Peyer's patch (tissue), 4 donors: ENCODE measurements around the gene TMC7. TPM values are rescaled to one million over a fixed set of nuclear protein-coding genes. Genes with fewer than 3 reads are reported as not detected.

Experiments
- DNase-seq, 3 donors: peaks; one replicate each; pipeline ENCODE4 v3.0.0-alpha.2; 2017 to 2019
- H3K27ac ChIP-seq, 4 donors: fragments of 200-600 bp; sonication (generic); one replicate each; pipeline ENCODE4 v1.5.1; 2016 to 2019
- H3K27me3 ChIP-seq, 2 donors: fragments of 200-600 bp; sonication (generic); one replicate each; pipeline ENCODE4 v1.5.1; 2019
- H3K36me3 ChIP-seq, 3 donors: fragments of 200-600 bp; sonication (generic); one replicate each; pipeline ENCODE4 v1.5.1; 2016 to 2019
- H3K4me1 ChIP-seq, 4 donors: fragments of 200-600 bp; sonication (generic); one replicate each; pipeline ENCODE4 v1.5.1; 2016 to 2019
- H3K4me3 ChIP-seq, 4 donors: fragments of 200-600 bp; sonication (generic); 1 replicate in 3 of 4; 2 replicates in 1 of 4; pipeline ENCODE4 v1.5.1; 2016 to 2019; ENCODE audit warnings: mild to moderate bottlenecking in 1 of 4
- H3K9me3 ChIP-seq, 4 donors: fragments of 200-600 bp; sonication (generic); one replicate each; pipeline ENCODE4 v1.5.1; 2016 to 2019; ENCODE audit warnings: mild to moderate bottlenecking in 1 of 4
- CTCF ChIP-seq, 6 experiments: fragments of 450-650 bp in 4 of 6; fragments of 200-600 bp in 2 of 6; sonication (generic) in 1 of 6; IDR thresholded peaks; one replicate each; pipeline ENCODE4 v1.5.1; 2017 to 2019; ENCODE audit warnings: antibody characterized with exemption in 6 of 6, mild to moderate bottlenecking in 3 of 6, moderate library complexity in 1 of 6
- POLR2A ChIP-seq, 2 donors: fragments of 450-650 bp; IDR thresholded peaks; one replicate each; pipeline ENCODE4 v1.5.1; 2017; ENCODE audit warnings: antibody characterized with exemption in 2 of 2, mild to moderate bottlenecking in 2 of 2, moderate library complexity in 2 of 2
- total RNA-seq, 4 donors: library from RNA; depleted of rRNA; stranded (reverse); fragments of >200 nt; gene quantifications; one replicate each; pipeline ENCODE4 v1.1.0, GENCODE V29; 2016

The TMC7 gene
- total RNA-seq, 4 donors from 2014 or later: 2.5 to 7.0 (median 5.6) TPM

- Histone ChIP-seq H3K27me3 (no peaks in the 10 kb centered on the region), H3K4me1 (no peaks in the 10 kb centered on the region), H3K27ac (no peak overlapping the region), H3K4me3 (no peak overlapping the region), H3K9me3 (peaks cover 0 to 7% (median 0%) of the 10 kb centered on the region in 4 donors), H3K36me3 (peaks cover 0 to 9% (median 0%) of the 10 kb centered on the region in 3 donors)
- TF ChIP-seq POLR2A (IDR thresholded peaks at IDR 0.05): no peak
- no peak for DNase-seq
These were observed 27.5 kb downstream of the TMC7 start for GRCh38 chr16:19011169-19011731.

- Histone ChIP-seq H3K36me3 (peaks cover 0 to 28% (median 0%) of the 10 kb centered on the region in 3 donors), H3K4me1 (no peaks in the 10 kb centered on the region), H3K27me3 (no peaks in the 10 kb centered on the region), H3K4me3 (no peak overlapping the region), H3K9me3 (peaks cover 0 to 7% (median 0%) of the 10 kb centered on the region in 4 donors), H3K27ac (no peak overlapping the region)
- peak in 1 of 3 donors; percentile 49 for DNase-seq
- TF ChIP-seq CTCF (IDR thresholded peaks at IDR 0.05) (peak in 2 of 6 experiments; percentile 14 to 23), POLR2A (IDR thresholded peaks at IDR 0.05) (no peak)
These were observed 30.7 kb downstream of the TMC7 start for GRCh38 chr16:19014461-19014860.

GRCh38 chr16:19017179-19017578, 33.4 kb downstream of the TMC7 start:
- peaks cover 0 to 21% (median 0%) of the 10 kb centered on the region in 3 donors for H3K36me3 ChIP-seq
- no peaks in the 10 kb centered on the region for H3K4me1 ChIP-seq
- TF ChIP-seq CTCF (IDR thresholded peaks at IDR 0.05): no peak
- TF ChIP-seq POLR2A (IDR thresholded peaks at IDR 0.05): no peak
- H3K9me3 ChIP-seq: no peaks in the 10 kb centered on the region
- no peak for DNase-seq
- H3K27me3 ChIP-seq: no peaks in the 10 kb centered on the region
- H3K4me3 ChIP-seq: no peak overlapping the region
- no peak overlapping the region for H3K27ac ChIP-seq

GRCh38 chr16:19020689-19021088, 37.0 kb downstream of the TMC7 start:
- peaks cover 0 to 21% (median 0%) of the 10 kb centered on the region in 3 donors for H3K36me3 ChIP-seq
- TF ChIP-seq CTCF (IDR thresholded peaks at IDR 0.05) (no peak), POLR2A (IDR thresholded peaks at IDR 0.05) (no peak)
- no peak overlapping the region for H3K4me3 ChIP-seq
- H3K27ac ChIP-seq: no peak overlapping the region
- no peaks in the 10 kb centered on the region for H3K4me1 ChIP-seq
- H3K9me3 ChIP-seq: no peaks in the 10 kb centered on the region
- DNase-seq: peak in 1 of 3 donors; percentile 1
- H3K27me3 ChIP-seq: no peaks in the 10 kb centered on the region

- no peak for TF ChIP-seq POLR2A (IDR thresholded peaks at IDR 0.05)
- no peak for TF ChIP-seq CTCF (IDR thresholded peaks at IDR 0.05)
These were observed 38.0 kb downstream of the TMC7 start for GRCh38 chr16:19021747-19022146.

GRCh38 chr16:19027416-19027815, 43.7 kb downstream of the TMC7 start:
- Histone ChIP-seq H3K9me3 (no peaks in the 10 kb centered on the region), H3K4me1 (no peaks in the 10 kb centered on the region), H3K36me3 (no peaks in the 10 kb centered on the region), H3K4me3 (no peak overlapping the region), H3K27me3 (no peaks in the 10 kb centered on the region), H3K27ac (peak overlapping the region in 3 of 4 donors; percentile 36 to 84 (median 48))
- DNase-seq: peak in 1 of 3 donors; percentile 37
- TF ChIP-seq CTCF (IDR thresholded peaks at IDR 0.05) (no peak), POLR2A (IDR thresholded peaks at IDR 0.05) (no peak)

More at GRCh38 chr16:19021747-19022146, 38.0 kb downstream of the TMC7 start:
- Histone ChIP-seq H3K4me1 (no peaks in the 10 kb centered on the region), H3K36me3 (peaks cover 0 to 15% (median 0%) of the 10 kb centered on the region in 3 donors), H3K9me3 (no peaks in the 10 kb centered on the region), H3K4me3 (no peak overlapping the region), H3K27ac (no peak overlapping the region), H3K27me3 (no peaks in the 10 kb centered on the region)
- peak in 1 of 3 donors; percentile 4 for DNase-seq
